Rectal smooth muscle tissue (tissue), 1 donor: ENCODE measurements around the gene MDGA2.
"Not testable (repeated sequence)": the region's sequence is repeated elsewhere in the genome, so short reads cannot be mapped to it uniquely, and the experiment has no call there.

Experiments used
- H3K27ac ChIP-seq: one replicate; pipeline ENCODE4 v1.7.0; 2013; ENCODE audit warnings: low read depth, low read length, inconsistent platforms
- H3K27me3 ChIP-seq: one replicate; pipeline ENCODE4 v1.7.0; 2013; ENCODE audit warnings: low read length; ENCODE audit not compliant: control insufficient read depth, insufficient read depth
- H3K36me3 ChIP-seq: one replicate; pipeline ENCODE4 v1.7.0; 2013; ENCODE audit warnings: low read length; ENCODE audit not compliant: control insufficient read depth, insufficient read depth
- H3K4me1 ChIP-seq: one replicate; pipeline ENCODE4 v1.7.0; 2013; ENCODE audit warnings: low read length; ENCODE audit not compliant: control insufficient read depth, insufficient read depth
- H3K4me3 ChIP-seq: one replicate; pipeline ENCODE4 v1.7.0; 2013; ENCODE audit warnings: low read length
- H3K9ac ChIP-seq: one replicate; pipeline ENCODE4 v1.7.0; 2013; ENCODE audit warnings: low read length

The MDGA2 gene

DNA sequence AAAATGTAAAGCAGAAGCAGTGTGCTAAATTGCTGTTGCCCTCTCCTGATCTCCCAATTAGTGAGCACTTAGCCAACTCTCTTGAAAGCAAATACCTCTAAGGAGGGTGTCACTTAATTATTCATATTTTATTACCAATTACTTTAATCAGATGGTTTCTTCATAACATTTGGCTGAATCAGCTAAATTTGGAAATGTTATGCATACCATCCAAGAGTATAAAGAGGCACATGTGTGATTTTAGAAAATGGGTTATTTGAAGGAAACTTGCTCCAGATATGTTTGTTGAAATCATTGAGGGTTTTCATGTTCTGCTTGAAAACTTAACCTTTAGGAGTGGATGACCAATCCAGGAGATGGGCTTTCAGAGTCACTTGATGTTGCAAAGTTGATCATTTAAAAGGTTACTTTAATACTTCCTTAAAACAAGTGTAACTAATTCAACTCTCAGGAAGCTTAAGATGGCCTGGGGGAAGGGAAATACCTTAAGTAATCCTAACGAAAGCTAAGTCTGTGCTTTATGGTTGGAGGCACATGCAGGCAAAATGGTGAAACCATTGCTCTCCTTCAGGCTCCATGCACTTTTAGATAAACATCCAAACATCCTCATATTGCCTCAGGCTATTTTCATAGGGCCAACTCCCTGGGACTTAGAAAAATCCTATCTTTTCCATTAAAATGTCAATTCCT lies 434.5 kb downstream of the MDGA2 start:
- Histone ChIP-seq H3K4me3 (no peak overlapping the region), H3K36me3 (no peaks in the 10 kb centered on the region), H3K9ac (no peak overlapping the region), H3K27ac (no peak overlapping the region), H3K27me3 (no peaks in the 10 kb centered on the region), H3K4me1 (no peaks in the 10 kb centered on the region)

DNA sequence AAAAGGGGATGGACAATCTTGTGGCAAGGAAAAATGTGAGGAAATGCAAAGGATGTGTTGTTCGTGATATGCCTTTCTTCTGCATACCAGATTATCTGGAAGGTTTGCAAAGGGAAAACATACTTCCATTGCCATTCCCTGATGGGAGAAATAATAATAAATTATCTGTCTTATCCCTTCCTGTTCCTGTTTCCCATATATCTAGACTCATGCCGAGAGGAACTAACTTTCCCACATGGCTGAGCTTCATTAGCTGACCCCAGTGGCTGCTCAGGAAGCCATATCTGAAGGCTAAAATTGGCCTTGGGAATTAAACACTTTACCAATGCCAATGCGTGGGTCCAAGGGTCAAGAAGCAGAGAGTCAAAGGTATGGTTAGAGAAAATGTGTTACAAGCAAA lies 439.8 kb downstream of the MDGA2 start:
- Histone ChIP-seq H3K36me3 (no peaks in the 10 kb centered on the region), H3K4me1 (no peaks in the 10 kb centered on the region), H3K4me3 (no peak overlapping the region), H3K9ac (no peak overlapping the region), H3K27ac (no peak overlapping the region), H3K27me3 (no peaks in the 10 kb centered on the region)

DNA sequence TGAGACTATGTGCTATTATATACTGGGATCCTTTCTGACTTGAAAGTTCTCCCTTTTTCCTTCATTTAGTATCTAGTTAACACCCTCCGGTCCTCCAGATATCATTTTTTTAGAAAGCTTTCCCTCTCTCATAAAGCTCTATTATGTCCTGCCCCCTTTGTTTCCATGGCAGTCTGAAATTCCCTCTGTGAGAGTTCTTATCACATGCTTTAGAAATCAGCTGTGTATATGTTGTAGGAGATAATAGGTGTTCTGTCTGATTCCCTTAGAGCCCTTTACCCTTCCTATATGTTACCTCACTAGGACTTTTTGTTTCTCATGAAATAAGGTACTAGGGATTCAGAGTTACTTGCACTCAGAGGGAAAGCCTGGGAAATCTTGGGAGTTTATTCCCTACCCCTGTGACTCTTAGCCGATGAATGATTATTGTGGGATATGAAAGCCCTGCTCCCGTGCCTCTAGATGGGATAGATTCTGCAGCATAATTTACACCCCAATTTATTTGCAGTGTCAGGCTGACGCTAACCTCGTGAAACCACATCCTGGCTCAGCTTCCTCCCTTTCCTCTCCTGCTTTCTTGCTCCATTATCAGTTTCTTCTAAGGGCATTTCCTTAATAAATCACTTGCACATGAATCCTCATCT lies 448.4 kb downstream of the MDGA2 start:
- H3K36me3 ChIP-seq, result no peaks in the 10 kb centered on the region
- H3K4me3 ChIP-seq, result no peak overlapping the region
- no peaks in the 10 kb centered on the region for H3K27me3 ChIP-seq
- H3K9ac ChIP-seq, result no peak overlapping the region
- no peak overlapping the region for H3K27ac ChIP-seq
- no peaks in the 10 kb centered on the region for H3K4me1 ChIP-seq

DNA sequence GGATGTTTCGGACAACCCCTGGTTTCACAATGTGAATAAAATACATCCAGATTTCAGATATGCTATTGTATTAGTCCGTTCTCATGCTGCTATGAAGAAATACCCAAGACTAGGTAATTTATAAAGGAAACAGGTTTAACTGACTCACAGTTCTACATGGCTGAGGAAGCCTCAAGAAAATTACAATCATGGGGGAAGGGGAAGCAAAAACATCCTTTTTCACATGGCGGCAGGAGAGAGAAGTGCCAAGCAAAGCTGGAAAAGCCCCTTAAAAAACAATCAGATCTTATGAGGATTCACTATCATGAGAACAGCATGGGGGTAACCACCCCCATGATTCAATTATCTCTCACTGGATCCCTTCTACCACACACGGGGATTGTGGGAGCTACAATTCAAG lies 451.7 kb downstream of the MDGA2 start:
- Histone ChIP-seq H3K9ac (no peak overlapping the region), H3K36me3 (no peaks in the 10 kb centered on the region), H3K4me1 (no peaks in the 10 kb centered on the region), H3K27ac (no peak overlapping the region), H3K4me3 (no peak overlapping the region), H3K27me3 (no peaks in the 10 kb centered on the region)

DNA sequence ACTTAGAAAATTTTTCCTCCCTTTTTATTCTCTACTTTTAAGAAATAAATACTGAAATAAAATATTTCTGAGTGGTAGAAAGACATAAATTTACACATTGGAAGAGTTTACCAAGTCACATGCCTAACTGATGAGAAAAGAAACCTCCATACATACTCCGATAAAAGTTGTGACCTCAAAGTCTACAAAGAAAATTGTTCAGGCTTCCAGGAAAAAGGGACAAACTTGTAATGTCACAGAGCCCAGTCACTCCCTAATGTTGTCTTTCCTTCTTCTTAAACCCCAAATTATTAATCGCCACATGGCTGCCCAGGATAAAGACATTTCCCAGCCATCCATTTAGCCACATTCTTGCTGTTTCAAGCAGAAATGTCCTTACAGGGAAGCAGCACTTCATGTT lies 455.3 kb downstream of the MDGA2 start:
- Histone ChIP-seq H3K36me3 (no peaks in the 10 kb centered on the region), H3K4me1 (no peaks in the 10 kb centered on the region), H3K27me3 (no peaks in the 10 kb centered on the region), H3K9ac (no peak overlapping the region), H3K27ac (no peak overlapping the region), H3K4me3 (no peak overlapping the region)

DNA sequence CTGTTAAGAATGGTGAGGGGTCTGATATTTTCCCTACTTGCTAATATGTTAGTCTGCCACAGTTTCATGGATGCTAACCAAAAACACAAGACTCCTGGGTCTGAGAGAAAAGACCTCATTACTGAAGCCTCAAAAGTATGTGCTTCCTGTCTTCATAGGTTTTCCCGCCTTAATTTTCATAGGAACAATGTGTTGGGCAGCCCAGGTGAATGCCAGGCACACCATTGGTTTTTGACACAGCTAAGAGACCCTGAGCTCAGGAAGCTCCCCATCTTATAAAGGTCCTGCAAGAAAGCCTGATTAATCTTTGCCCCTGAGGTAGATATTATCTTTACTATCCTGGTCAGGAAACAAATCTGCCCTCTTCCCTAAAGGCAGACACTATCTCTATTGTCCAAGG lies 464.1 kb downstream of the MDGA2 start:
- Histone ChIP-seq H3K27me3 (no peaks in the 10 kb centered on the region), H3K27ac (no peak overlapping the region), H3K36me3 (no peaks in the 10 kb centered on the region), H3K4me1 (no peaks in the 10 kb centered on the region), H3K9ac (no peak overlapping the region), H3K4me3 (no peak overlapping the region)

DNA sequence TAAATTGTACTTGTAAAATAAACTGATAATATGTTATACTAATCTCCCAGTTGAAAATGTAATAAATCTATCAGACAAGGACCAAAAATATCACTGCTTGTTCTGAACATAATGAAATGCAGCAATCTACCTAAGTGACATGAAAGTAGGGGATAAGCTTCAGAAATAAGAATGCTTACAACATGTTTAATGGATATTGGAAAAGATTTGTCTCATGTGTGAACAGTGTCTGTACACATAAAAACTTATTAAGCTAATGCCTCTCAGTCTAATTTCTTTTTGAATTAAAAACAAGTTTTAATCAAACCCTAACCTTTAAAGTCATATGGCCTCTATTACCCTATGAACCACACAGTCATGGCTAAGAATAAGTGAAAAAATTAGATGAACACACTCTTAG lies 465.3 kb downstream of the MDGA2 start:
- H3K27ac ChIP-seq, result no peak overlapping the region
- H3K4me3 ChIP-seq, result no peak overlapping the region
- no peaks in the 10 kb centered on the region for H3K4me1 ChIP-seq
- H3K9ac ChIP-seq, result no peak overlapping the region
- no peaks in the 10 kb centered on the region for H3K27me3 ChIP-seq
- H3K36me3 ChIP-seq, result no peaks in the 10 kb centered on the region

DNA sequence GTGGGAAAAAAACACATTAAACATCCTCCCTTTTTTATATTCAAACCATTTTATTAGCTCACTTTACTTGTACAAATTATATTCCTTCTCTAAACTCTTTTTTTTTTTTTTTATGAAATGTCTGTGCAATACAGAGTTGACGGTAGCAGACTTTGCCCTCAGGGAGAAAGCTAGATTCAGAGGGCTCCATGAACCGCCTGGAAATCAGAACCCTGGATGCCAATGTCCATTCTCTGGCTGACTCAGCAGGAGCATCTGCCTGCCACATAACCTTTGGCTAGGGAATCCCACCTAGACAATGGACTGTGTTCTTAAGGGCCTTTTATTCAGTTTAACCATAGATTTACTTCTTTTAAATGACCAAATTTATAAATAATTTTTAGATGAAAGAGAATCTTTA lies 467.0 kb downstream of the MDGA2 start:
- Histone ChIP-seq H3K4me1 (no peaks in the 10 kb centered on the region), H3K4me3 (no peak overlapping the region), H3K27me3 (no peaks in the 10 kb centered on the region), H3K36me3 (no peaks in the 10 kb centered on the region), H3K27ac (no peak overlapping the region), H3K9ac (no peak overlapping the region)

DNA sequence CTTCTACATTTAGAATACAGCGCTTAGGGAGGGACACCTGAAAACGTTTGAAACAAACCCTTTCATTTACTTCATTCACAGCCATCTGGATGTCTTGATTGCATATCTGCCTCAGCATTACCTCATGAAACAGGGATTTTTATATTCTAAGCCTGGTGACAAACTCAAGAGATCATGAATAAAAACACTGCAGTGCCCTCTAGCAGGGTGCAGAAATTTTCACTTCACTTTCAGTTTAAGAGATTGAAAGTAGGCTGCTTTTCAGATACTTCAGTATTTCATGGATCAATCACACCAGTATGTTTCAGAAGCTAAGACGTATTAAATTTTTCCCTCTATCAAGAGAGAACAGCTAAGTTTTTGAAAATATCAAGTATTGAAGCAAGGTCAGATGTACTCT lies 467.8 kb downstream of the MDGA2 start:
- Histone ChIP-seq H3K4me3 (no peak overlapping the region), H3K9ac (no peak overlapping the region), H3K4me1 (no peaks in the 10 kb centered on the region), H3K36me3 (no peaks in the 10 kb centered on the region), H3K27ac (no peak overlapping the region), H3K27me3 (no peaks in the 10 kb centered on the region)

DNA sequence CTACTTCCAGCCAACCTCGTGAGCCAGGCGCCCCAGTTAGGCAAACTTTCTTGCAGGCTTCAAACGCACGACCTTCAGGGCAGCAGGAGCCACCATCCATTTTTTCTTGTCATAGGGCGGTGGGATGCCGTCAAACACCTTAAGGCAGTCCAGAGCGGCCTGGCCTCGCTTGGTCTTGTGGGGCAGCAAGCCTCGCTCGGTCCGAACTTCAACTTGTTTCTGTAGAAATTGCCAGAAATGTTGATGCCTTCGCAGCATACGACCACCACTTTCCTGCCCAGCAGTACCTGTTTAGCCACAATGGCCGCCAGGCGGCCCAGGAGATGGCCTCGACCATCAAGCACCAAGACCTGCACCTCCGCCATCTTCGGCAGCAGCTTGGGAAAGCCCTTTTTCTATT lies 474.7 kb downstream of the MDGA2 start:
- H3K4me3 ChIP-seq, result no peak overlapping the region
- no peaks in the 10 kb centered on the region for H3K4me1 ChIP-seq
- no peak overlapping the region for H3K9ac ChIP-seq
- H3K27me3 ChIP-seq, result no peaks in the 10 kb centered on the region
- no peak overlapping the region for H3K27ac ChIP-seq
- no peaks in the 10 kb centered on the region for H3K36me3 ChIP-seq

DNA sequence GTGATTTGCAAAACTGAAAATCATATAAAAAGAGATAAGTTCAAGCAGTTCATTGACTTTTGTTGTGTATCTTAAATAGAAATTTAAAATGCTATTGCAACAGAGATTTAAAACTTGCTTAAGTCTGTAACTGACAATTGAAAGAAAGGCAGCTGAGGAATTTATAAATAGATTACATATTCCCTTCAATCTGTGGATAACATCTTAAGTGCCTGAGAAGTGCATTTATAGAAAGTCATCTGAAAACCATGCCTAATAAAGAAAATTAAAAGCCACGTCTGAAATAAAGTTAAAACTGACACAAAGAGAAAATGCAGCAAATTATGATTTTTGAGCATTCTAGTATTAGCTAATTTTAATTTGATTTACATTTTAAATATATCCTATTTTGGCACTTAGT lies 479.8 kb downstream of the MDGA2 start:
- no peak overlapping the region for H3K4me3 ChIP-seq
- H3K9ac ChIP-seq, result no peak overlapping the region
- no peaks in the 10 kb centered on the region for H3K27me3 ChIP-seq
- H3K27ac ChIP-seq, result no peak overlapping the region
- no peaks in the 10 kb centered on the region for H3K36me3 ChIP-seq
- no peaks in the 10 kb centered on the region for H3K4me1 ChIP-seq

DNA sequence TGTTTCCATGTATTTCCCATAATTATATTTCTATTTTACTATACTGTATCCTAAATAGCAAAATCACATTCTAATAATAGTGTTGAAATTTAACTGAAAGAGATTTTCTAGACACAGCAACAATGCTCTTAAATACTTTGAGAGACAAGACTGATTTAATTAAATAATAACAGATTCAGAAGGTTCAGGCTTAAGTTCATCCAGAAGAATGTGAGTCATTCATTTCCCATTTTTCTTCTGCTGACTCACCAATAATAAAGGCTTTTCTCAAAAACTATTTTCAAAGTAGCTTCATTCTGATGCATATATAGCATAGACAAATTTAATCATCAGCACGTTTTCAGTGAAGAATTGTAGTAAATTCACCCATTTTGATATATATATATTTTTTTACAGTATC lies 481.4 kb downstream of the MDGA2 start:
- H3K4me3 ChIP-seq, result no peak overlapping the region
- no peak overlapping the region for H3K9ac ChIP-seq
- no peak overlapping the region for H3K27ac ChIP-seq
- no peaks in the 10 kb centered on the region for H3K36me3 ChIP-seq
- no peaks in the 10 kb centered on the region for H3K27me3 ChIP-seq
- H3K4me1 ChIP-seq, result no peaks in the 10 kb centered on the region

DNA sequence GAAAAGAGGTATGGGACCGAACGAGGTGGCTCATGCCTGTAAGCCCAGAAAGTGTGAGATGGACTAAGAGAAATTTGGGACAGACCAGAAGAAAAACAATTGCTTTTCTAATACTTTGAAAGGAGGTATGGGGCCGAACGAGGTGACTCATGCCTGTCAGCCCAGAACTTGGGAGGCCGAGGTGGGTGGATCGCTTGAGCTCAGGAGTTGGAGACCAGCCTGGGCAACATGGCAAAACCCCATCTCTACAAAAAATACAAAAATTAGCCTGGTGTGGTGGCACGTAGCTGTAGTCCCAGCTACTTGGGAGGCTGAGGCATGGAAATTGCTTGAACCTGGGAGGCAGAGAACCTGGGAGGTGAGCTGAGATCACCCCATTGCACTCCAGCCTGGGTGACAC lies 483.2 kb downstream of the MDGA2 start:
- H3K4me3 ChIP-seq, H3K9ac ChIP-seq, H3K27me3 ChIP-seq, H3K36me3 ChIP-seq, H3K4me1 ChIP-seq, H3K27ac ChIP-seq: not testable (repeated sequence)
